ENCODE measurements around the gene PASK.

- TF ChIP-seq CTCF (IDR thresholded peaks at IDR 0.05 in 2 of 3, conservative IDR thresholded peaks at IDR 0.05 in 1 of 3; ENCODE audit: insufficient read depth in 2 of 3, low read depth in 1 of 3, low read length in 3 of 3) (no peak), KDM5B (IDR thresholded peaks at IDR 0.05; ENCODE audit: insufficient replicate concordance, low read depth, low read length) (no peak), NONO (IDR thresholded peaks at IDR 0.05; ENCODE audit: low read depth in 2 of 2, low read length in 1 of 2) (no peak), YY1 (IDR thresholded peaks at IDR 0.05; ENCODE audit: borderline replicate concordance in 1 of 3, control insufficient read depth in 1 of 3, extremely low read depth in 1 of 3, insufficient read depth in 3 of 3, insufficient read length in 1 of 3, insufficient replicate concordance in 2 of 3, low read depth in 1 of 3, low read length in 2 of 3) (no peak), POLR2AphosphoS5 (IDR thresholded peaks at IDR 0.05; ENCODE audit: control insufficient read depth, insufficient read depth, low read depth, low read length) (no peak), ZNF143 (CRISPR knock-in tag; IDR thresholded peaks at IDR 0.05) (no peak)
- TF ChIP-seq, protein P1, sequence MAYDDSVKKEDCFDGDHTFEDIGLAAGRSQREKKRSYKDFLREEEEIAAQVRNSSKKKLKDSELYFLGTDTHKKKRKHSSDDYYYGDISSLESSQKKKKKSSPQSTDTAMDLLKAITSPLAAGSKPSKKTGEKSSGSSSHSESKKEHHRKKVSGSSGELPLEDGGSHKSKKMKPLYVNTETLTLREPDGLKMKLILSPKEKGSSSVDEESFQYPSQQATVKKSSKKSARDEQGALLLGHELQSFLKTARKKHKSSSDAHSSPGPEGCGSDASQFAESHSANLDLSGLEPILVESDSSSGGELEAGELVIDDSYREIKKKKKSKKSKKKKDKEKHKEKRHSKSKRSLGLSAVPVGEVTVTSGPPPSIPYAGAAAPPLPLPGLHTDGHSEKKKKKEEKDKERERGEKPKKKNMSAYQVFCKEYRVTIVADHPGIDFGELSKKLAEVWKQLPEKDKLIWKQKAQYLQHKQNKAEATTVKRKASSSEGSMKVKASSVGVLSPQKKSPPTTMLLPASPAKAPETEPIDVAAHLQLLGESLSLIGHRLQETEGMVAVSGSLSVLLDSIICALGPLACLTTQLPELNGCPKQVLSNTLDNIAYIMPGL (CRISPR knock-in tag; IDR thresholded peaks at IDR 0.05): no peak
Observed at GRCh38 chr2:241084856-241085444, 64.3 kb downstream of the PASK start.
